CD4-positive, CD25-positive, alpha-beta regulatory T cell (primary cell): ENCODE results near the gene CAMTA1. TPM values are rescaled to one million over a fixed set of nuclear protein-coding genes. Genes with fewer than 3 reads are reported as not detected.

Experiments
- ATAC-seq, 2 donors: fragments of 150-1000 bp; cut with Tn5 transposase; one replicate each; pipeline ENCODE4 v1.10.0; 2021; ENCODE audit warnings: low read depth in 2 of 2, moderate number of reproducible peaks in 2 of 2, moderate library complexity in 1 of 2
- DNase-seq, 3 donors: peaks; one replicate each; pipeline versions ENCODE4 v3.0.0 to v3.0.0-alpha.2; 2012 to 2022; ENCODE audit warnings: mixed read lengths in 1 of 3
- H3K27ac ChIP-seq: one replicate; pipeline ENCODE4 v1.7.0; 2013; ENCODE audit warnings: mild to moderate bottlenecking, low read length; ENCODE audit not compliant: insufficient read depth, poor library complexity, severe bottlenecking
- H3K27me3 ChIP-seq: one replicate; pipeline ENCODE4 v1.7.0; 2013; ENCODE audit warnings: low read length; ENCODE audit not compliant: control insufficient read depth, insufficient read depth
- H3K36me3 ChIP-seq: one replicate; pipeline ENCODE4 v1.7.0; 2013; ENCODE audit warnings: mild to moderate bottlenecking, low read length, moderate library complexity; ENCODE audit not compliant: control insufficient read depth, insufficient read depth
- H3K4me1 ChIP-seq: 2 replicates; pipeline ENCODE4 v1.7.0; 2013; ENCODE audit warnings: mild to moderate bottlenecking, low read length; ENCODE audit not compliant: insufficient read depth, control insufficient read depth, poor library complexity, severe bottlenecking
- H3K4me3 ChIP-seq: one replicate; pipeline ENCODE4 v1.7.0; 2013; ENCODE audit warnings: low read depth, mild to moderate bottlenecking, low read length, moderate library complexity
- H3K9me3 ChIP-seq, 2 experiments: 1 replicate in 1 of 2; 2 replicates in 1 of 2; pipeline ENCODE4 v1.7.0; 2013; ENCODE audit warnings: low read length in 2 of 2, mild to moderate bottlenecking in 1 of 2, moderate library complexity in 1 of 2; ENCODE audit not compliant: control insufficient read depth in 2 of 2
- H3K27ac Mint-ChIP-seq, 3 donors: one replicate each; pipeline ENCODE4 v1.8.0; 2020 to 2022; ENCODE audit warnings: mild to moderate bottlenecking in 3 of 3, mixed read lengths in 3 of 3, moderate library complexity in 2 of 3
- H3K27me3 Mint-ChIP-seq: one replicate; pipeline ENCODE4 v1.8.0; 2022; ENCODE audit warnings: mild to moderate bottlenecking, mixed read lengths
- H3K36me3 Mint-ChIP-seq: one replicate; pipeline ENCODE4 v1.8.0; 2020; ENCODE audit warnings: mixed read lengths
- H3K4me1 Mint-ChIP-seq, 4 donors: one replicate each; pipeline ENCODE4 v1.8.0; 2020 to 2022; ENCODE audit warnings: mixed read lengths in 4 of 4, mild to moderate bottlenecking in 1 of 4
- H3K4me3 Mint-ChIP-seq, 4 donors: one replicate each; pipeline ENCODE4 v1.8.0; 2020 to 2022; ENCODE audit warnings: mild to moderate bottlenecking in 4 of 4, mixed read lengths in 4 of 4, moderate library complexity in 3 of 4
- H3K9me3 Mint-ChIP-seq, 7 donors: one replicate each; pipeline ENCODE4 v1.8.0; 2020 to 2022; ENCODE audit warnings: mixed read lengths in 7 of 7, mild to moderate bottlenecking in 3 of 7, moderate library complexity in 2 of 7
- polyA plus RNA-seq, 4 donors: library from polyadenylated mRNA; unstranded; fragments of 300-500 nt; fragmentation: Illumina TruSeq; gene quantifications; one replicate each; pipeline ENCODE4 v1.2.3, GENCODE V29; 2021
- total RNA-seq: library from RNA; stranded (reverse); gene quantifications from one replicate; pipeline ENCODE4 v1.2.3, GENCODE V29; 2022

CAMTA1 gene
- total and polyA plus RNA-seq, 5 donors from 2014 or later: 48.8 to 112 (median 80.0) TPM

DNA sequence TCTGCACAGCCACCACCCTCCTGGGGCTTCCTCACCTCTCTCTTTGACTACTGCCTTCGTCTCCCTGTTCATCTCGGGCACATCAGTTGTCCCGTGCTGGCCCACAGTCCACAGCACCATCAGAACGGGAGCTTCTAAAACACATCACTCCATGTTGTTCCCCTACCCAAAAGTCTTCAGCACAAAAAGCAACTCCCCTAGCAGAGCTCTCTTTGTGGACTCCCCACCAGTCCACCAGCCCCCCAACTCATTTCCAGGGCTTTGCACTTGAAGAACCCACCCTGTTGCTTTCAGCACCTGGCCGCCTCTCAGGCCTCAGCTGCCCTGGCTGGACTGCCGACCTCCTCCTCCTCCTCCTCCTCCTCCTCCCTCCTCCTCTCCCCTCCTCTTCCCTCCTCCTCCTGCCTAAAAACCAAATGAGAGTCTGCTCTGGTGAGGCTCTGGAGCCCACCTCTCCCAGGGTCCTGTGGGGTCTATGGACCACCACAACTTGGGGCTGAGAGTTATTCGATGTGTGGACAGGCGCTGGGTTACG is 734.7 kb downstream of the CAMTA1 start:
- Mint-ChIP-seq H3K36me3 (no peaks in the 10 kb centered on the region), H3K27ac (no peak overlapping the region), H3K9me3 (no peaks in the 10 kb centered on the region), H3K4me3 (no peak overlapping the region), H3K4me1 (no peaks in the 10 kb centered on the region), H3K27me3 (peaks cover 8% of the 10 kb centered on the region)
- no peak for DNase-seq
- Histone ChIP-seq H3K4me3 (no peak overlapping the region), H3K36me3 (no peaks in the 10 kb centered on the region), H3K4me1 (no peaks in the 10 kb centered on the region), H3K27me3 (no peaks in the 10 kb centered on the region), H3K27ac (no peak overlapping the region), H3K9me3 (no peaks in the 10 kb centered on the region)
- no peak for ATAC-seq

DNA sequence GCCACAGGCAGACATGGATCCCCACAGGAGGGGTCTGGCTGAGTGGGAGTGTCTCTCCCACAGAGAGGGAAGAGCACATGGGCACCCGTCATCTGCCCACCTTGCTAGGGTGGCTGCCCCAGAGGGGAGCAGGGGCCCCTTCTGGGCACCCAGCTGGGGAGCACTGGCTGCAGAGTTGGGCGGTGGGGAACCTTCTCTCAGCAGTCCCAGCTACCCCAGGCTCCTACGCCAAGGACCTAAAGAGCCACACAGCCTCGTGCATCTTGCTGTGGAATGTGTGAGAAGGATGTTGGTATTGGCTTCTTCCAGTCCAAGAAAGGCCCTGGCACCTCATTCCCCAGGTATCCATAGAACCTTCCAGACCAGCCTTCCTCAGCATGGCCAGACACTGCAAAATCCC is 735.2 kb downstream of the CAMTA1 start:
- Mint-ChIP-seq H3K9me3 (no peaks in the 10 kb centered on the region), H3K4me1 (no peaks in the 10 kb centered on the region), H3K36me3 (no peaks in the 10 kb centered on the region), H3K27ac (no peak overlapping the region), H3K4me3 (no peak overlapping the region), H3K27me3 (peaks cover 8% of the 10 kb centered on the region)
- Histone ChIP-seq H3K36me3 (no peaks in the 10 kb centered on the region), H3K27ac (no peak overlapping the region), H3K4me1 (no peaks in the 10 kb centered on the region), H3K27me3 (no peaks in the 10 kb centered on the region), H3K4me3 (no peak overlapping the region), H3K9me3 (no peaks in the 10 kb centered on the region)
- ATAC-seq (no peak), DNase-seq (no peak)

DNA sequence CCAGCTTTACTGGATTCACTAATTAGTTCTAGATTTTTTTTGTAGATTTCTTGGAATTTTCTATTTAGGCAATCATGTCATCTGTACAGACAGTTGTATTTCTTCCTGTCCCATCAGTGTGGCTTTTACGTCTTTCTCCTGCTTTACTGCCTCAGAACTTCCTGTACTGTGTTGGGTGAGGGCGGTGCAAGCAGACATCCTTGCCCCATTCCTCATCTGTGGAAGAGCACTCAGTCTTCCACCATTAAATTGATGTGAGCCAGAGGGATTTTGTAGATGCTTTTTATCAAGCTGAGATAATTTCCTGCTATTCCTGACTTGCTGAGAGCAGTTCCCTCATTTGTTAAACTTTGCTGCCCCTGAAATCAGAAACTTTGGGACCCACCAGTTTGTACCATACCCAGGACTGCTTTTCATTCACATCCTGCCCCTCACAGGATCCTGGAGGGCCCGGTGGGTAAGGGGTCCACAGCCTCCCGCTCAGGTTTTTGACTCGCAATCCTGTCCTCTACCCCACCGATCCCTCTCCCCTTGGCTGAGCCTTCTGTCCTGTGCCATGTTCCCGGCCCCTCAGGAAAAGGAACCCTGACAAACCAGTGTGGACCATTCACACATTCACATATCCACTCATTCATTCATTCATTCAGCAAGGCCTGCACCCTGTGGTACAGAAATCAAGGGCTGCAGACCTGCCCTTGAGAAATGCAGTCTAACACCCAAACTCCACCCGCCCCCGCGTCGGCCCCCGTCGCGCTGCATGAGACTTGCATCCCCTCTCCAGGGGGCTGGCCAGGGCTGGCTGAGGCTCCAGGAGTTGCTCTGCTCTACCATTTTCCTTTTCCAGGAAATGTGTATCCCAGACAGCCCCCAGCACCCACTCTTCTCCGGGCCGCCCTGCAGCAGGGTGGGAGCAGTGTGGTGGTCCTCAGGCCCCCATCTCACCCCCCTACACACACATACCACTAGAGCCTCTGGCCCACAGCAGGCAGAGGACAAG is 739.4 kb downstream of the CAMTA1 start:
- peaks cover 8% of the 10 kb centered on the region for H3K27me3 Mint-ChIP-seq
- H3K27me3 ChIP-seq: no peaks in the 10 kb centered on the region
- H3K4me3 Mint-ChIP-seq: no peak overlapping the region
- H3K4me1 Mint-ChIP-seq: no peaks in the 10 kb centered on the region
- no peaks in the 10 kb centered on the region for H3K36me3 Mint-ChIP-seq
- no peak overlapping the region for H3K27ac ChIP-seq
- no peaks in the 10 kb centered on the region for H3K9me3 ChIP-seq
- H3K9me3 Mint-ChIP-seq: no peaks in the 10 kb centered on the region
- H3K4me3 ChIP-seq: no peak overlapping the region
- no peak overlapping the region for H3K27ac Mint-ChIP-seq
- ATAC-seq (no peak), DNase-seq (no peak)
- no peaks in the 10 kb centered on the region for H3K4me1 ChIP-seq
- no peaks in the 10 kb centered on the region for H3K36me3 ChIP-seq

- ATAC-seq: no peak
- no peak overlapping the region for H3K4me3 ChIP-seq
- H3K36me3 ChIP-seq: no peaks in the 10 kb centered on the region
- no peaks in the 10 kb centered on the region for H3K27me3 ChIP-seq
- no peak for DNase-seq
- Mint-ChIP-seq H3K9me3 (no peaks in the 10 kb centered on the region), H3K27ac (no peak overlapping the region), H3K27me3 (peaks cover 8% of the 10 kb centered on the region), H3K36me3 (no peaks in the 10 kb centered on the region), H3K4me3 (no peak overlapping the region), H3K4me1 (no peaks in the 10 kb centered on the region)
- no peak overlapping the region for H3K27ac ChIP-seq
- no peaks in the 10 kb centered on the region for H3K4me1 ChIP-seq
- no peaks in the 10 kb centered on the region for H3K9me3 ChIP-seq
These were observed 740.2 kb downstream of the CAMTA1 start for GRCh38 chr1:7525338-7526063.

- no peak overlapping the region for H3K27ac ChIP-seq
- Mint-ChIP-seq H3K9me3 (no peaks in the 10 kb centered on the region), H3K4me3 (no peak overlapping the region), H3K27ac (no peak overlapping the region), H3K36me3 (no peaks in the 10 kb centered on the region), H3K27me3 (peaks cover 8% of the 10 kb centered on the region), H3K4me1 (no peaks in the 10 kb centered on the region)
- no peaks in the 10 kb centered on the region for H3K9me3 ChIP-seq
- ATAC-seq (no peak), DNase-seq (no peak)
- H3K36me3 ChIP-seq: no peaks in the 10 kb centered on the region
- H3K4me3 ChIP-seq: no peak overlapping the region
- no peaks in the 10 kb centered on the region for H3K27me3 ChIP-seq
- H3K4me1 ChIP-seq: no peaks in the 10 kb centered on the region
These were observed 741.1 kb downstream of the CAMTA1 start for GRCh38 chr1:7526196-7526866.

DNA sequence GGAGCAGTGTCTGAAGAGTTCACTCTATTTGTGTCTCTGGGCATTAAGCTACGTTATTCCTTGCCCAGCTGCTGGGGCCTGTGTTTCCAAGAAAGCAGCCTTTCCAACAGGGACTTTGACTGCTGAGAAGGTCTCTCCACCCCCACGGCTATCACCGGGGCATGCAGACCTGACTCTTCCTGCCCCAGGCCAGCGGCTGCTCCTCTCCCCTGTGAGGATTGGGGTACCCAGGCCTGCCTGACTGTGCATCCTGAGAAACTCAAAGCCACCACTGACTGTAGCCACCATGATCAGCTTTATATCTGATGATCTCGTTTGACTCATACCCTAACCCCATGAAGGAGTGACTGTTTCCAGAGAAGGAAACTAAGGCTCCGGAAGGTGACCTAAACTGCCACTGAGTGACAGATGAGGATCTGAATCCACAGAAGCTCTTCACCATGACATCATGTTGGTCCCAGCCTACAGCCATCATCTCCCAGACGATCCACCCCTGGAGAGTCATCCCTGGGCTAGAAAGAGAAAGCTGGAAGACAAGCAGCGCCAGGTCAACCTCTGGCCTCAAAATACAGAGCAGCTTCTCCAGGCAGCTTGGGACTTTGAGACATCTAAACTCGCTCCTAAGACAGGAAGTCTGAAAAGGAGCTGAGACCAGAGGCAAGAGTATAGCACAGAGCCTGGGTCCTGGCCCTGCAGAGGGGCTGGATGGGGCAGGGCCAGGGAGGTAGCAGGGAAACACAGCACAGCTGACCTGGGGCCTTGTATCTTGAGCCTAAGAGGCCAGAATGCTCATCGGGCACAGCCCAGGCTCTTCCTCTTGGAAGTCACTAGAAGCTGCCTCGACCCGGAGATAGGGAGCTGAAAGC is 741.8 kb downstream of the CAMTA1 start:
- Mint-ChIP-seq H3K27ac (no peak overlapping the region), H3K4me3 (no peak overlapping the region), H3K4me1 (no peaks in the 10 kb centered on the region), H3K9me3 (no peaks in the 10 kb centered on the region), H3K36me3 (no peaks in the 10 kb centered on the region), H3K27me3 (peaks cover 5% of the 10 kb centered on the region)
- no peaks in the 10 kb centered on the region for H3K9me3 ChIP-seq
- no peak for DNase-seq
- no peaks in the 10 kb centered on the region for H3K4me1 ChIP-seq
- H3K27ac ChIP-seq: no peak overlapping the region
- no peaks in the 10 kb centered on the region for H3K27me3 ChIP-seq
- H3K4me3 ChIP-seq: no peak overlapping the region
- no peak for ATAC-seq
- H3K36me3 ChIP-seq: no peaks in the 10 kb centered on the region

- Histone ChIP-seq H3K27ac (no peak overlapping the region), H3K4me1 (no peaks in the 10 kb centered on the region), H3K9me3 (no peaks in the 10 kb centered on the region), H3K36me3 (no peaks in the 10 kb centered on the region), H3K4me3 (no peak overlapping the region), H3K27me3 (no peaks in the 10 kb centered on the region)
- H3K27ac Mint-ChIP-seq: no peak overlapping the region
- no peak for DNase-seq
- ATAC-seq: no peak
- H3K27me3 Mint-ChIP-seq: peaks cover 8% of the 10 kb centered on the region
- H3K9me3 Mint-ChIP-seq: no peaks in the 10 kb centered on the region
- H3K4me3 Mint-ChIP-seq: no peak overlapping the region
- no peaks in the 10 kb centered on the region for H3K36me3 Mint-ChIP-seq
- no peaks in the 10 kb centered on the region for H3K4me1 Mint-ChIP-seq
These were observed 742.4 kb downstream of the CAMTA1 start for GRCh38 chr1:7527733-7528045.
